GM20000 (cell line): ENCODE results near the gene ERLEC1.

Experiments used
- DNase-seq: peaks from one replicate; pipeline ENCODE4 v3.0.0; 2012; ENCODE audit warnings: low spot score
- TF ChIP-seq, protein P1 (sequence below): IDR thresholded peaks from 2 replicates; pipeline ENCODE4 v1.5.1; 2012; ENCODE audit warnings: mild to moderate bottlenecking, control low read depth; ENCODE audit errors: extremely low read depth, missing control alignments

Gene ERLEC1

DNA sequence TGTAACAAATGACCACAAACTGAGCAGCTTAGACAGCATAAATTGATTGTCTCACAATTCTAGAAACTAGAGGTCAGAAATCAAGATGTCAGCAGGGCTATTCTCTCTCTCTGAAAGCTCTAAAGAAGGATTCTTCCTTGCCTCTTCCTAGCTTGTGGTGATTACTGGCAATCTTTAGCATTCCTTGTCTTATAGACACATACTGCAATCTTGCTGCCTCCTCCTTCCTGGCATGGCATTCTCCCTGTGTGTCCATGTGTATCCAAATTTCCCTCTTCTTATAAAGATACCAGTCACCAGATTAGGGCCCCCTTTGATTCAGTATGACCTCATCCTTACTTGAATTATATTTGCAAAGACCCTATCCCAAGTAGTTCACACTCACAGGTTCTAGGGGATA lies 2.4 kb upstream of the ERLEC1 start:
- no peak for DNase-seq
- TF ChIP-seq, protein P1, sequence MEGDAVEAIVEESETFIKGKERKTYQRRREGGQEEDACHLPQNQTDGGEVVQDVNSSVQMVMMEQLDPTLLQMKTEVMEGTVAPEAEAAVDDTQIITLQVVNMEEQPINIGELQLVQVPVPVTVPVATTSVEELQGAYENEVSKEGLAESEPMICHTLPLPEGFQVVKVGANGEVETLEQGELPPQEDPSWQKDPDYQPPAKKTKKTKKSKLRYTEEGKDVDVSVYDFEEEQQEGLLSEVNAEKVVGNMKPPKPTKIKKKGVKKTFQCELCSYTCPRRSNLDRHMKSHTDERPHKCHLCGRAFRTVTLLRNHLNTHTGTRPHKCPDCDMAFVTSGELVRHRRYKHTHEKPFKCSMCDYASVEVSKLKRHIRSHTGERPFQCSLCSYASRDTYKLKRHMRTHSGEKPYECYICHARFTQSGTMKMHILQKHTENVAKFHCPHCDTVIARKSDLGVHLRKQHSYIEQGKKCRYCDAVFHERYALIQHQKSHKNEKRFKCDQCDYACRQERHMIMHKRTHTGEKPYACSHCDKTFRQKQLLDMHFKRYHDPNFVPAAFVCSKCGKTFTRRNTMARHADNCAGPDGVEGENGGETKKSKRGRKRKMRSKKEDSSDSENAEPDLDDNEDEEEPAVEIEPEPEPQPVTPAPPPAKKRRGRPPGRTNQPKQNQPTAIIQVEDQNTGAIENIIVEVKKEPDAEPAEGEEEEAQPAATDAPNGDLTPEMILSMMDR, result no peak

DNA sequence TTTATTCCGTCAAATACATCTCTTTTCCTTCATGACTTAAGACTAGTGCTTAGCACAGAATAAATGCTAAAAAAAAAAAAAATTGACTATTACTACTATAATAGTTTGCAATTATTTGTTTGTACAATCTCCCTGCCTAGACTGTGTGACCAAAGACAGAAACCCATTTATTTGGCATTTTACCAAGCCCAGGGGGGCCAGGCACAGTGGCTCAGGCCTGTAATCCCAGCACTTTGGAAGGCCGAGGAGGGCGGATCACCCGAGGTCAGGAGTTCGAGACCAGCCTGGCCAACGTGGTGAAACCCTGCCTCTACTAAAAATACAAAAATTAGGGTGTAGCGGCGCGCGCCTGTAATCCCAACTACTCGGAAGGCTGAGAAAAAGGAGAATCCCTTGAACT lies 1.5 kb upstream of the ERLEC1 start:
- TF ChIP-seq, protein P1, result no peak
- DNase-seq, result no peak

DNA sequence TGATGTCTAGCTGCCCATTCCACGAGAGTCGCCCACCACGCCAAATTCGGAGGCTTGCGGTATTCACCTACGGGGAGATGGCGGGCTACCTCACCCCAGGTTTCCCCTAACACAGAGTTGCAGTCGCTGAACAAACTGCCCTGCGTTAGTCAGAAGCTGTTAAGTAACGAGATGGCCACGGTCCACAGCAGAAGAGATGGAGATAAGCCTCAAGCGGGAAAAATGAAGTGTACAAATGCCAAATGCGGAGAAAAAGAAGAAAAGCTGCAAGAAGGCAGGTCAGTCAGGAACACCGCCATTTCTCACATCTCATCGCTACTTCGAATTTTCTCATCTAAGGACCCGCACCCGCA lies 516 bp upstream of the ERLEC1 start:
- TF ChIP-seq, protein P1, result no peak
- DNase-seq, result peak; percentile 17

- DNase-seq, result no peak
- TF ChIP-seq, protein P1, result no peak
Observed at GRCh38 chr2:53787614-53788289, 908 bp downstream of the ERLEC1 start.

GRCh38 chr2:53793261-53793660 lies 6.4 kb downstream of the ERLEC1 start:
- no peak for DNase-seq
- TF ChIP-seq, protein P1, result no peak

DNA sequence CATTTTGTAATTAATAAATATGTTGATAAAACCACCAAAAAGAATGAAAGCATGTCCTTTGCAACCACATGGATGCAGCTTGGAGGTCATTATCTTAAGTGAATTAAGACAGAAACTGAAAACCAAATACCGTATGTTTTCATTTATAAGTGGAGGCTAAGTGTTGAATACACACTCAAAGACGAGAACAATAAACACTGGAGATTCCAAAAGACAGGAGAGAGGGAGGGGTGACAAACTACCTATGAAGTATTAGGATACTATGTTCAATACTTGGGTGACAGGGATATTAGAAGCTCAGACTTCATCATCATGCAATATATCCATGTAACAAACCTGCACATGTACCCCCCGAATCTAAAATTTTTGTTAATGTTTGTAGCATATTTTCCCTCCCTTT lies 7.0 kb downstream of the ERLEC1 start:
- TF ChIP-seq, protein P1, result no peak
- DNase-seq, result no peak

- TF ChIP-seq, protein P1, result no peak
- no peak for DNase-seq
Observed at GRCh38 chr2:53801547-53801946, 14.7 kb downstream of the ERLEC1 start.
